Measurements from ENCODE around the gene PCSK7. TPM values are rescaled to one million over a fixed set of nuclear protein-coding genes. Genes with fewer than 3 reads are reported as not detected.
"Not testable (repeated sequence)": the region's sequence is repeated elsewhere in the genome, so short reads cannot be mapped to it uniquely, and the experiment has no call there.

Gene PCSK7
- total RNA-seq, 1 donor from 2014 or later: 67.0 TPM

GRCh38 chr11:117217141-117218084 is 14.5 kb downstream of the PCSK7 start:
- DNase-seq (ENCODE audit: low spot score): no peak

- no peak for DNase-seq (ENCODE audit: low spot score)
These were observed 17.3 kb downstream of the PCSK7 start for GRCh38 chr11:117214404-117215110.

DNA sequence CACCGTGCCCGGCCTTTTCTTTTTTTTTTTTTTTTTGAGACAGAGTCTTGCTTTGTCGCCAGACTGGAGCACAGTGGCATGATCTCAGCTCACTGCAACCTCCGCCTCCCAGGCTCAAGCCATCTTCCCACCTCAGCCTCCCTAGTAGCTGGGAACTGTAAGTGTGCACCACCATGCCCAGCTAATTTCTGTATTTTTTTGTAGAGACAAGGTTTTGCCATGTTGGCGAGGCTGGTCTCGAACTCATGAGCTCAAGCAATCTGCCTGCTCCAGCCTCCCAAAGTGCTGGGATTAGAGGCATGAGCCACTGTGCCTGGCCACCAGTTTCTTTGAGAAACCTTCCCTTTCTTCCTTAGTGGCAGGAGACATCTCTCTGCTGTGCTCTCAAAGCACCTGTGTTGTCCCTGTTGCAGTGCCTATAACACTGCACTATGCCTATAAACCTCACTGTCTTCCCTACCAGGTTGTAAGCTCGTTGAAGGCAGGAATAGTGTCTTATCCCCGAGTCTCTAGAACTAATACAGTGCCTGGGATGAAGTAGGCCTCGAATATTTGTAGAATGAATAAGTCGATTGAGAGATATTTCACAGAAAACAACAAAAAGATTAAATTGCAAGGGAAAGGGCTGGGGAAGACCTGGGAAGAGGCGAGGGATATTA is 19.0 kb downstream of the PCSK7 start:
- DNase-seq (ENCODE audit: low spot score): no peak

- no peak for DNase-seq (ENCODE audit: low spot score)
These were observed 21.3 kb downstream of the PCSK7 start for GRCh38 chr11:117210620-117211019.

- DNase-seq (ENCODE audit: low spot score): not testable (repeated sequence)
These were observed 22.3 kb downstream of the PCSK7 start for GRCh38 chr11:117209351-117210125.

DNA sequence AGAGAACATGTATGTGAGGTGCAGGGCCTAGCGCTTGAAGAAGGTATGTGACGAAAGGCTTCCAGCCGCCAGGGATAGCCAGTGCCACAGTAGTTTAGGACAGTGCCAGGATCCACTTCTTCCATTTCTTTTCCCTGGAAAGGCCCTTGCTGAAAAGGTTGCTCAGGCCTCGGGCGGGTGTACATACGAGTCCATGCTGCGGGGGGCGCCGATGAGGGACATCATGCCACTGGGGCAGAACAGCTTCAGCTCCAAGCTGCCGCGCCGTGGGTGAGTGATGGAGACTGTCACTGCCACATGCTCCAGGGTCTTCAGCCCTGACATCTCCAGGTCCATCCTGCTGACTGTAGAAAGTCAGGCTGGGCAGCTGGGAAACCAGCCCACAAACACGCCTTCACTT is 23.2 kb downstream of the PCSK7 start:
- not testable (repeated sequence) for DNase-seq (ENCODE audit: low spot score)

DNA sequence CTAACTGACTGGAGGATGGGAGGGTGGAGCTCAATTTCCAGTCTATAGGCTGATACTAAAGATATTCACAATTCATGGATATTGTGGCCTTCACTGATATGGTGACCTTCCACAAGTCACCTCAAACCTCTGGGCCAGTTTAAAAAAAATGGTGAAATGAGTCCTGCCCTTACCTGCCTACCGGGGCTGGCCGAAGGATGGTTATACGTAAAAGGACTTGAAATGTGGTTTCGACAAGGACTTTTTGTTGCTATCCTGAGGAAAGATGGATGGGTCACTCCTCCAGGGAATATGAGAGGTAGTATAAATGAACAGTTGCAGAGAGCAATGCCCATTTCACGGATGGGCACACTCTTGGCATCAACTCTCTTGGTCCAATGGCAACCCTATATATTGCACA is 24.4 kb downstream of the PCSK7 start:
- not testable (repeated sequence) for DNase-seq (ENCODE audit: low spot score)

- DNase-seq (ENCODE audit: low spot score): not testable (repeated sequence)
These were observed 25.0 kb downstream of the PCSK7 start for GRCh38 chr11:117206859-117207258.

DNA sequence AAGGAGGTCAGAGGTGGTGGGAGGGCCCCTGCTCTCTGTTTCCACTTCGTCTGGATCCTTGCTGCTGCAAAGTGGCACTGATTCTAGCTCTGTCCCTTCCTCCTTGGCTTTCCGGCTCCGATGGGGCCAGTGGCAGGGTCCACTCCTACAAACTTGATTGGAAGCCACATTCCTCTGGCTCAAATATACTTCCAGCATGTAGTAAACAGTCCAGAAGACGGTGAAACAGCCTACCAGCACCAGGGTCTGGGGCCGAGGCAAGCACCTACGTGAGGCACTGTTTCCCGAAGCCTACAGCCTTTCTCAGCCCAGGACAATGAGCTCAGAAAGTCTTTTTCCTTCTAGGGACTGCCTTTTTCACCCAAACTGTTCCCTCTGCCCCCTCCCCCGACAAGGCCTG is 25.8 kb downstream of the PCSK7 start:
- not testable (repeated sequence) for DNase-seq (ENCODE audit: low spot score)

DNA sequence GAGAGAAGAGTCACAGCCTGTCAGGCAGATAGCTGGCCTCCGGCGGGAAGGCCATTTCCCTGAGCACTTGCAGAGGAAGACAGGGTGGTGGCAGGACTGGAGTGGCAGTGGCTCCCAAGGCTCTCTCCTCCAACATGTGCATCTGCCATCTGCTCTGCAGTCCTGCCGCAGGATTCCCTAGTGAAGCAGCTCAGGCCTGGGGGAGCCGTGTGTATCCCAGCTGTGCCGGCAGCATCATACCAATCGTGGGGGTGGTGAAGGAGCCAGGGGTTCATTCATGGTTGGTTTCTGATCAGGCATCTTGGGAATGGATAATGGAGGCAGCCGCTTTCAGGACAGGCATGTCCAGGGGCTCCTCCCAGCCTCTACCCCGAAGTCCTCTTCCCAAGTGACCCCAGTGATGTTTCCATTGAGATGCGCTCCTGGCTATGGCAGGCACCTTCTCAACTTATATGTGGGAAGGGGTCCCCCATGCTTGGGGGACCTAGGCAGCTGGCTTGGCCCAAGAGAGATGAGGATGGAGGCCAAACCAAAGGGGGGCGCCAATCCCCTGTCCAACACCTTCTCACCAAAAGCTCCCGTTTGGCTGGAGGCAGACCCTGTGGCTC is 26.6 kb downstream of the PCSK7 start:
- DNase-seq (ENCODE audit: low spot score): no peak

DNA sequence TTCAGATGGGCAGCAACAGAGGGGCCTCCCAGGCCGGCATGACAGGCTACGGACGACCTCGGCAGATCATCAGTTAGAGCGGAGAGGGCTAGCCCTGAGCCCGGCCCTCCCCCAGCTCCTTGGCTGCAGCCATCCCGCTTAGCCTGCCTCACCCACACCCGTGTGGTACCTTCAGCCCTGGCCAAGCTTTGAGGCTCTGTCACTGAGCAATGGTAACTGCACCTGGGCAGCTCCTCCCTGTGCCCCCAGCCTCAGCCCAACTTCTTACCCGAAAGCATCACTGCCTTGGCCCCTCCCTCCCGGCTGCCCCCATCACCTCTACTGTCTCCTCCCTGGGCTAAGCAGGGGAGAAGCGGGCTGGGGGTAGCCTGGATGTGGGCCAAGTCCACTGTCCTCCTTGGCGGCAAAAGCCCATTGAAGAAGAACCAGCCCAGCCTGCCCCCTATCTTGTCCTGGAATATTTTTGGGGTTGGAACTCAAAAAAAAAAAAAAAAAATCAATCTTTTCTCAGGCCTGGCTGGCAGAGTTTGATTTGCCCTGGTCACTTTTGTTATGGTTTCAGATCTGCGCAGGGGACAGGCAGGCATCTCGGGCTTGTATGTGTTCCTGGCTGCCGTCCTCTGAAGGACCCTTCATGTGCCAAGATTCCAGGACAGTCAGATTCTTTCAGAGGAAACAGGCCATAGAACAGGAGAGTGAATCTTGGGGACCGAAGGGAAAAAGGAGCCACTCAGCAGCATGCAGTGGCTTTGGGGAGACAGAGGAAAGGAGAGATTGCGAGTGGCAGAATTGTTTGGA is 27.4 kb downstream of the PCSK7 start:
- DNase-seq (ENCODE audit: low spot score): no peak

DNA sequence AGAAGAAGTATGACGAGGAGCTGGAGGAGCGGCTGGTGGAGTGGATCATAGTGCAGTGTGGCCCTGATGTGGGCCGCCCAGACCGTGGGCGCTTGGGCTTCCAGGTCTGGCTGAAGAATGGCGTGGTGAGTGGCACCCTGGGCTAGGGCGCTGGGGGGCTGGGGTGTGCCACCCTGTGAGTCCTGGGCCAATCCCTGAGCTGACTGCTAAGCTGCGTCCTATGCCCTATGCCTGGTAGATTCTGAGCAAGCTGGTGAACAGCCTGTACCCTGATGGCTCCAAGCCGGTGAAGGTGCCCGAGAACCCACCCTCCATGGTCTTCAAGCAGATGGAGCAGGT is 28.8 kb downstream of the PCSK7 start:
- no peak for DNase-seq (ENCODE audit: low spot score)

- no peak for DNase-seq (ENCODE audit: low spot score)
These were observed 29.3 kb downstream of the PCSK7 start for GRCh38 chr11:117202386-117203068.

DNA sequence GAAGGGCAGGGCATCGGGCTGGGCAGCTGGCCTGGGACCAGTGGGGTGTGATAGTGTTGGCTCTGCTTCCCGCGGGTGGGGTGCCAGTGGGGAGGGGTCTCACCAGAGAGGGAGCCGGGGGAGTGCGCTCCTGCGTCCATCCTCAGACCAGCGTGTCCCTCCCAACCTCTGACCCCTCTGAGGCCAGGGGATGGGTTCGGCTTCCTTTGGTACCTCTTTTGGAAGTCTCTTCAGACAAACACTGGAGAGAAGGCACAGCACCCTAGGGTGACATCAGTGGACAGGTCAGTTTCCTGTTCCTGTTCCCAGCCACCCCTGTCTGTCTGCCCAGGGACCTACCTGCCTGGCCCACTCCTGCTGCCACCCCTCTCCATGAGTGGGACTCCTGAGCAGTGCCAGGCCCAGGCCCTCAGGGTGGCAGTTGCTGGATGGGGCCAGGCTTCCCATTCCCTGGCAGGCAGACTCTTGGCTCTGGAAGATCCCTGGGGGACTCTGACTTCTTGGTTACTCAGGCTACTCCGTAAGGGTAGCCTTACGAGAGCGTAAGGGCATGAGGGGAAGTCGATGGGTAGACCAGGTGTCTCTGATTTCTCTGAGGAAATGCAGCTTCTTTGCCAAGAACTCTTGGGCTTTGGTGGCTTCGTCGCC is 30.1 kb downstream of the PCSK7 start:
- DNase-seq (ENCODE audit: low spot score): no peak

GRCh38 chr11:117200813-117201657 is 30.8 kb downstream of the PCSK7 start:
- DNase-seq (ENCODE audit: low spot score): no peak

DNA sequence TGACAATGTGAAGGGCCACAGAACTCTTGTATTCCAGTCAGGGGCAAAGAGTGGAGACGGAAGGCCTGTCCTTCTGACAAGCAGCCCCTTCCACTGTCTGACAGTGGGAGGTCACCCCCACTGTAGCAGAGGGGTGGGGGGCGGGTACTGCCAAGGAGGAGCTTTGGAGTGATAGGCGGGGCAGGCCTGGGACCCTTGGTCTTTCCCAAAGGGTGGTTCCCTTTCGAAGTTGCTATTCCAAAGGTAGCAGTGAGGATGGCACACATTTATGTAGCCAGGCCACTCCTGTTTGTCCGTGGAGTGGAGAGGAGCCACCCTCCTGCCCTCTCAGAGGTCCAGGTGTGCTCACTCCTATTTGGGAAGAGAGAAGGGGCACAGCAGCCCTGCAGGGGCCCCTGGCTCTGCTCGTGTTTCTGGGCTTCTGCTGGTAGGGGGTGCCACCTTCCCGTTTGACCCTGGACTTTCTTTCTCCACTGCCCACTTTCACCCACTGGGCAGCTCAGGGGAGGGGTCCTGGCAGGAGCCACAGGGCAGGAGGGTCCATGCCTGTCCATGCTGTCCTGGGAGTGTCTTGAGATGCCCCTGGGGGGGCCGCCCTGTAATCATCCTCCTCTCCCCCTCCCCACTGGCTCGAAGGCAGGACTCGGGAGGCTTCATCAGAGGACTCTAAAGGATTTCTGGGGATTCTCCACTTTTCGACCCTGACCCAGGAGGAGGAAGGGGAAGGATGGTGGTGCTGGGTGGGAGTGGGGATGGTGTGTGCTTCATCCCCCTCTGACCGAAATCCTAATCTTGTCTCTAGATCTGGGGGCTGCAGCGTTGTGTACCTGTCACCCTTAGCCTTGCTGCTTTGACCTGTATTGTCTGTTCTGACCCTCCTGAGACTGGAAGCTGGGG is 31.7 kb downstream of the PCSK7 start:
- no peak for DNase-seq (ENCODE audit: low spot score)

Data from mucosa of gallbladder (tissue), 1 donor.